ENCODE data around the gene TEDC2. TPM values are rescaled to one million over a fixed set of nuclear protein-coding genes. Genes with fewer than 3 reads are reported as not detected.

The TEDC2 gene
- total RNA-seq, 1 donor from 2014 or later: 0.68 TPM

DNA sequence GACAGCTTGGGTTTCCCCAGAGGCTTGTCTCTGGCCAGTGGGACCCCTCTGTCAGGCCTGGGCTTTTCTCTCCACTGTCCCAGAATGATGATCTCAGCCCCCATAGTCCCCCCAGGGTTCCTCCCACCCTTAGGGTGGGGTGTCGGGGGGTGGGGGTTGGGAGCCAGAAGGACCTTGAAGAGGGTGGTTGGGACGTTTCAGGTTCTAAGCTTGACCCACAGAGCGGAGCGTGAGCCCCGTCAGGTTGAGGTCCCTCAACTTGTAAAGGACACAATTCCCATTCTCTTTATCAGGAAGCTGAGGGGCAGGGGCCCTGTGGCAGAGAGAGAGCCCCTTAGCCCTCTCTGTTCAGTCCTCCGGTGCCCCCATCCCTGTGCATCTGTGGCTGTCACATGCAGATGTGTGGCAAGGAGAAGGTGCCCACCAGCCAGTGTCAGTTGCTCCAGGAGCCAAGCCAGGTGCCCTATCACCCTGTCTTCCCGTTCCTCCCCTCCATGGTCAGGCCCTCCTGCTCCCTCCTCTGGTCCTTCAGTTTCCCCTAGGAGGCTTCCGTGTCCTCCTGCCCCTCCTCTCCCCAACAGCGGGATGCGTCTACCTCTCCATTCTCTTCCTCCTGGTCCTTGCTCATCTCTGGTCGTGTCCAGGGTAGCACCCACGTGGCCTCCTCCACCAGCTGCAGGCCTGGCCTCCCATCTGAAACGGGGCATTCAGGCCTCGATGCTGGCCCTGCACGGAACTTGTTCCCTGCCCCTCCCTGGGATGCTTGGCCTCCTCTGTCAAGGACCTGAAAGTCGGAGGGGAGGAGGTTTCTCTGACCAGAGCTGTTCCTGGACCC, 9.7 kb downstream of the TEDC2 start:
- peaks cover 56% of the 10 kb centered on the region for H3K27me3 ChIP-seq (ENCODE audit: low read depth)
- peaks cover 46% of the 10 kb centered on the region for H3K4me1 ChIP-seq
- DNase-seq (no peak), ATAC-seq (no peak)
- intact Hi-C loops (cut with DNase I): no loop called here
- H3K36me3 ChIP-seq: no peaks in the 10 kb centered on the region
- H3K9me3 ChIP-seq: no peaks in the 10 kb centered on the region
- TF ChIP-seq, protein P1, sequence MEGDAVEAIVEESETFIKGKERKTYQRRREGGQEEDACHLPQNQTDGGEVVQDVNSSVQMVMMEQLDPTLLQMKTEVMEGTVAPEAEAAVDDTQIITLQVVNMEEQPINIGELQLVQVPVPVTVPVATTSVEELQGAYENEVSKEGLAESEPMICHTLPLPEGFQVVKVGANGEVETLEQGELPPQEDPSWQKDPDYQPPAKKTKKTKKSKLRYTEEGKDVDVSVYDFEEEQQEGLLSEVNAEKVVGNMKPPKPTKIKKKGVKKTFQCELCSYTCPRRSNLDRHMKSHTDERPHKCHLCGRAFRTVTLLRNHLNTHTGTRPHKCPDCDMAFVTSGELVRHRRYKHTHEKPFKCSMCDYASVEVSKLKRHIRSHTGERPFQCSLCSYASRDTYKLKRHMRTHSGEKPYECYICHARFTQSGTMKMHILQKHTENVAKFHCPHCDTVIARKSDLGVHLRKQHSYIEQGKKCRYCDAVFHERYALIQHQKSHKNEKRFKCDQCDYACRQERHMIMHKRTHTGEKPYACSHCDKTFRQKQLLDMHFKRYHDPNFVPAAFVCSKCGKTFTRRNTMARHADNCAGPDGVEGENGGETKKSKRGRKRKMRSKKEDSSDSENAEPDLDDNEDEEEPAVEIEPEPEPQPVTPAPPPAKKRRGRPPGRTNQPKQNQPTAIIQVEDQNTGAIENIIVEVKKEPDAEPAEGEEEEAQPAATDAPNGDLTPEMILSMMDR (IDR thresholded peaks at IDR 0.05): no peak
- H3K4me3 ChIP-seq: no peak overlapping the region
- H3K27ac ChIP-seq: no peak overlapping the region

DNA sequence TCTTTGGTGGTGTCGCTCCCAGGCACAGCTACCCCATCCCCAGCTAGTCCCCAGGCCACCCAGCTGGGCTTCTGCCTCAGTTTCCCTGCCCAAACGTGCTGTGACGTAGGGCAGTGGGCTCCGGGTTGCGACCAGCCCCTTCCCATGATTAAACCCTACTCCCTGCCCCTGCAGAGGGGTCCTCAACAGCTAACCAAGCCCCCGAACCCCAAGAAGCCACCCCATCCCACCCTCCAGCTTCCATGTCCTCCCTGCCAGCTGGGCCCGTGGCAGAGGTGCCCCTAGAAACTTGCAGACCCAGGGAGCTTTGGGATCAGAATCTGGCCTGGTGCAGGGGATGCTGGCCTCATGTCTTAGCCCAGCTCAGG, 10.3 kb downstream of the TEDC2 start:
- ATAC-seq: no peak
- intact Hi-C loops (cut with DNase I): no loop called here
- Histone ChIP-seq H3K4me1 (peaks cover 46% of the 10 kb centered on the region), H3K9me3 (no peaks in the 10 kb centered on the region), H3K4me3 (no peak overlapping the region), H3K27ac (no peak overlapping the region), H3K36me3 (no peaks in the 10 kb centered on the region), H3K27me3 (ENCODE audit: low read depth) (peaks cover 56% of the 10 kb centered on the region)
- TF ChIP-seq, protein P1 (IDR thresholded peaks at IDR 0.05): no peak
- DNase-seq: no peak

DNA sequence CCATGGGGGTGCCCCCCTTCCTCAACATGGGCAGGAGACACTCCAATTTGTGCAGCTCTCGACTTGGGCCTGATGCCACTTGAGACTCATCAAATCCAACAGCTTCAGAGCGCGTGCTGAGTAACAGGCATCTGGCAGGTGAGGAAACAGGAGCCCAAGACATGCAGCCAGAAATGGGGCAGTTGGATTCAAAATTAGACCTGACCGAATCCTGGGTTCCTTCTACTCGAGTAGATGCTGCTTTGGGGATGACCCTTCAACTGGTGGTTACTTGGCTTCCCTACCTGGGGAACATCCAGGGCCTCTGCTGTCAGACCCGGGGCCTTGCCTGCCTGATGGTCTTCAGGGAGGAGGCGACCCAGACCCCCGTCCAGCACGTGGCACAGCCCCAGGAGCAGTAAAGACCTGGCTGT, 10.7 kb downstream of the TEDC2 start:
- TF ChIP-seq, protein P1 (IDR thresholded peaks at IDR 0.05): no peak
- DNase-seq: no peak
- ATAC-seq: no peak
- no peak overlapping the region for H3K27ac ChIP-seq
- H3K4me1 ChIP-seq: peaks cover 48% of the 10 kb centered on the region
- H3K9me3 ChIP-seq: no peaks in the 10 kb centered on the region
- peaks cover 56% of the 10 kb centered on the region for H3K27me3 ChIP-seq (ENCODE audit: low read depth)
- no peak overlapping the region for H3K4me3 ChIP-seq
- intact Hi-C loops (cut with DNase I): no loop called here
- no peaks in the 10 kb centered on the region for H3K36me3 ChIP-seq

DNA sequence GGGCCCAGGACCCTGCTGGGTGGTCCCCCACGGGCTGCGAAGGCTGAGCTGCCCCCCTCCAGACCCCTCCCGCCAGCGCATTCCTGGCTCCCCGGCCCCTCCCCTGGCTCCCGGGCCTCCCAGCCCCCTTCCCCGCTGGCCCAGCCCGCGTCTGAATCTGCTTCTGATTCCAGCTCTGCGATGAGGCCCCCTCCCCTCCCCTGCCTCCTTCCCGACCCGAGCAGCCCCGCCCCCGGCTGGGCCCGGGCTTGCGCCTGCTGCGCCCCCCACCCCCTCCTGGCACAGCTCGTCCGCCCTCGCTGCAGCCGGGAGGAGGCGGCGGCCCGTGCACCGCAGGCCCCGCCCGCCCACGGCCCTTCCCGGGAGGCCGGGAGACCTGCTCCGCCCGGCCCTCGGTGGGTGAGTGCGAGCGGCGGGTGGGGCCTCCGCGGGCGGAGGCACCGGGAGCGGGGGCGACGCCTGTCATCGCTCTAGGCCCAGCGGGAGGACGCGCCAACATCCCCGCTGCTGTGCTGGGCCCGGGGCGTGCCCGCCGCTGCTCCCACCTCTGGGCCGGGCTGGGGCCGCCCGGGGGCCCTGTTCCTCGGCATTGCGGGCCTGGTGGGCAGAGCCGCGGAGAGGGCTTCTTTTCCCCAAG, 11.2 kb downstream of the TEDC2 start, which contains the start of gene NTN3:
TSS of gene NTN3 (plus strand) at position 282 of the 637 bp plus-strand sequence. CDS start 405 bp downstream, outside the sequence.
- H3K27me3 ChIP-seq (ENCODE audit: low read depth): peaks cover 56% of the 10 kb centered on the region
- intact Hi-C loops (cut with DNase I): no loop called here
- peak within 1 kb of the TSS; percentile 34 for H3K4me3 ChIP-seq
- no peak within 1 kb of the TSS for H3K27ac ChIP-seq
- ATAC-seq: no peak
- TF ChIP-seq, protein P1 (IDR thresholded peaks at IDR 0.05): no peak
- DNase-seq: no peak
- H3K4me1 ChIP-seq: peaks cover 53% of the 10 kb centered on the region
- no peaks in the 10 kb centered on the region for H3K36me3 ChIP-seq
- no peaks in the 10 kb centered on the region for H3K9me3 ChIP-seq

DNA sequence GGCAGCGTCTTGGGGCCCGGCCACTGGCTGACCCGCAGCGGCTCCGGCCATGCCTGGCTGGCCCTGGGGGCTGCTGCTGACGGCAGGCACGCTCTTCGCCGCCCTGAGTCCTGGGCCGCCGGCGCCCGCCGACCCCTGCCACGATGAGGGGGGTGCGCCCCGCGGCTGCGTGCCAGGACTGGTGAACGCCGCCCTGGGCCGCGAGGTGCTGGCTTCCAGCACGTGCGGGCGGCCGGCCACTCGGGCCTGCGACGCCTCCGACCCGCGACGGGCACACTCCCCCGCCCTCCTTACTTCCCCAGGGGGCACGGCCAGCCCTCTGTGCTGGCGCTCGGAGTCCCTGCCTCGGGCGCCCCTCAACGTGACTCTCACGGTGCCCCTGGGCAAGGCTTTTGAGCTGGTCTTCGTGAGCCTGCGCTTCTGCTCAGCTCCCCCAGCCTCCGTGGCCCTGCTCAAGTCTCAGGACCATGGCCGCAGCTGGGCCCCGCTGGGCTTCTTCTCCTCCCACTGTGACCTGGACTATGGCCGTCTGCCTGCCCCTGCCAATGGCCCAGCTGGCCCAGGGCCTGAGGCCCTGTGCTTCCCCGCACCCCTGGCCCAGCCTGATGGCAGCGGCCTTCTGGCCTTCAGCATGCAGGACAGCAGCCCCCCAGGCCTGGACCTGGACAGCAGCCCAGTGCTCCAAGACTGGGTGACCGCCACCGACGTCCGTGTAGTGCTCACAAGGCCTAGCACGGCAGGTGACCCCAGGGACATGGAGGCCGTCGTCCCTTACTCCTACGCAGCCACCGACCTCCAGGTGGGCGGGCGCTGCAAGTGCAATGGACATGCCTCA, 12.0 kb downstream of the TEDC2 start:
- ATAC-seq (no peak), DNase-seq (no peak)
- peak overlapping the region; percentile 34 for H3K4me3 ChIP-seq
- no peaks in the 10 kb centered on the region for H3K36me3 ChIP-seq
- H3K9me3 ChIP-seq: no peaks in the 10 kb centered on the region
- H3K4me1 ChIP-seq: peaks cover 58% of the 10 kb centered on the region
- TF ChIP-seq, protein P1 (IDR thresholded peaks at IDR 0.05): no peak
- intact Hi-C loops (cut with DNase I): no loop called here
- H3K27ac ChIP-seq: no peak overlapping the region
- peaks cover 56% of the 10 kb centered on the region for H3K27me3 ChIP-seq (ENCODE audit: low read depth)

Measured in lower lobe of right lung (tissue), 2 donors.